Vagina (tissue), 2 donors: ENCODE results near the gene SFMBT2. TPM values are rescaled to one million over a fixed set of nuclear protein-coding genes. Genes with fewer than 3 reads are reported as not detected.

Experiments
- DNase-seq, 2 donors: peaks; one replicate each; pipeline ENCODE4 v3.0.0-alpha.2; 2017; ENCODE audit errors: extremely low spot score in 2 of 2
- H3K27ac ChIP-seq: fragments of 200-600 bp; sonication (generic); one replicate; pipeline ENCODE4 v1.5.1; 2019
- H3K27me3 ChIP-seq: fragments of 200-600 bp; sonication (generic); one replicate; pipeline ENCODE4 v1.5.1; 2019
- H3K36me3 ChIP-seq, 2 donors: fragments of 200-600 bp; sonication (generic); one replicate each; pipeline ENCODE4 v1.5.1; 2017 to 2019
- H3K4me1 ChIP-seq: fragments of 200-600 bp; sonication (generic); one replicate; pipeline ENCODE4 v1.5.1; 2019
- H3K4me3 ChIP-seq, 2 donors: fragments of 200-600 bp; sonication (generic); 1 replicate in 1 of 2; 2 replicates in 1 of 2; pipeline ENCODE4 v1.5.1; 2016 to 2019
- H3K9me3 ChIP-seq: fragments of 200-600 bp; sonication (generic); one replicate; pipeline ENCODE4 v1.5.1; 2019
- POLR2A ChIP-seq, 2 donors: fragments of 450-650 bp; IDR thresholded peaks; one replicate each; pipeline ENCODE4 v1.6.1; 2017; ENCODE audit warnings: antibody characterized with exemption in 2 of 2, mild to moderate bottlenecking in 2 of 2, moderate library complexity in 2 of 2
- POLR2AphosphoS5 ChIP-seq, 2 donors: sonication (generic); formaldehyde crosslinking; IDR thresholded peaks; one replicate each; pipeline ENCODE4 v1.9.0; 2017; ENCODE audit warnings: antibody characterized with exemption in 2 of 2, mild to moderate bottlenecking in 2 of 2, low read depth in 1 of 2; ENCODE audit not compliant: insufficient read depth in 1 of 2
- intact Hi-C: fragments of 100-400 bp; cut with DNase I; formaldehyde crosslinking; loops from one replicate; pipeline ENCODE4 v1.15.1; 2023
- small RNA-seq: library from RNA; depleted of rRNA; stranded (forward); fragments of <200 nt; gene quantifications from one replicate; pipeline ENCODE3, GENCODE V24; 2016
- total RNA-seq: library from RNA; depleted of rRNA; stranded (reverse); fragments of >200 nt; gene quantifications from one replicate; pipeline ENCODE4 v1.2.3, GENCODE V29; 2016
- TF ChIP-seq, protein P1 (sequence below), 3 experiments: fragments of 450-650 bp in 2 of 3; fragments of 200-600 bp in 1 of 3; sonication (generic) in 1 of 3; IDR thresholded peaks; one replicate each; pipeline ENCODE4 v1.5.1; 2017 to 2019; ENCODE audit warnings: antibody characterized with exemption in 3 of 3, mild to moderate bottlenecking in 2 of 3, moderate library complexity in 2 of 3

The SFMBT2 gene
- total RNA-seq, 1 donor from 2014 or later = 12.5 TPM

GRCh38 chr10:7117177-7117799 lies 293.5 kb downstream of the SFMBT2 start:
- H3K27me3 ChIP-seq = no peaks in the 10 kb centered on the region
- intact Hi-C loops = no loop called here
- no peak overlapping the region for H3K27ac ChIP-seq
- no peaks in the 10 kb centered on the region for H3K9me3 ChIP-seq
- no peak for DNase-seq
- H3K36me3 ChIP-seq = no peaks in the 10 kb centered on the region
- TF ChIP-seq, protein P1, sequence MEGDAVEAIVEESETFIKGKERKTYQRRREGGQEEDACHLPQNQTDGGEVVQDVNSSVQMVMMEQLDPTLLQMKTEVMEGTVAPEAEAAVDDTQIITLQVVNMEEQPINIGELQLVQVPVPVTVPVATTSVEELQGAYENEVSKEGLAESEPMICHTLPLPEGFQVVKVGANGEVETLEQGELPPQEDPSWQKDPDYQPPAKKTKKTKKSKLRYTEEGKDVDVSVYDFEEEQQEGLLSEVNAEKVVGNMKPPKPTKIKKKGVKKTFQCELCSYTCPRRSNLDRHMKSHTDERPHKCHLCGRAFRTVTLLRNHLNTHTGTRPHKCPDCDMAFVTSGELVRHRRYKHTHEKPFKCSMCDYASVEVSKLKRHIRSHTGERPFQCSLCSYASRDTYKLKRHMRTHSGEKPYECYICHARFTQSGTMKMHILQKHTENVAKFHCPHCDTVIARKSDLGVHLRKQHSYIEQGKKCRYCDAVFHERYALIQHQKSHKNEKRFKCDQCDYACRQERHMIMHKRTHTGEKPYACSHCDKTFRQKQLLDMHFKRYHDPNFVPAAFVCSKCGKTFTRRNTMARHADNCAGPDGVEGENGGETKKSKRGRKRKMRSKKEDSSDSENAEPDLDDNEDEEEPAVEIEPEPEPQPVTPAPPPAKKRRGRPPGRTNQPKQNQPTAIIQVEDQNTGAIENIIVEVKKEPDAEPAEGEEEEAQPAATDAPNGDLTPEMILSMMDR (IDR thresholded peaks at IDR 0.05) = no peak
- TF ChIP-seq POLR2A (IDR thresholded peaks at IDR 0.05) = no peak
- no peak for TF ChIP-seq POLR2AphosphoS5 (IDR thresholded peaks at IDR 0.05; ENCODE audit: insufficient read depth in 1 of 2, low read depth in 1 of 2)
- no peak overlapping the region for H3K4me3 ChIP-seq
- H3K4me1 ChIP-seq = no peaks in the 10 kb centered on the region

DNA sequence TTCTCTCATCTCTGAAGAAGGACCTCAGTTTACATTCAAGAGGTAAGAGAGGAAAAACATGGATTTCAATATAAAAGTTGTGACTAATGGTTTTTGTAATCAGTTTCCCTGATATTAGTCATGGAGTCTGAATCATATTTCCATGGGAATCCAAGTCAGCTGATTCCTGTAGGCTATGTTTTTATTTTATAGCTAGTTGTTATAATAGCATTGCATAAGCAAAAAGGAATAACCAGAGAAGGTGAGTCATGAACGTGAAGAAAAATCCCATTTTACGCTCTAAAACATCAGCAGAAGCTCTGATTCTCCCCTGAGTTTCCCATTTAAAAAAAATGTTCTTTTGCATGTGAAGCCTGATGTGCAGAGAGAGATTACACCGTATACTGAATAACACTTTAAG lies 299.3 kb downstream of the SFMBT2 start:
- no peaks in the 10 kb centered on the region for H3K4me1 ChIP-seq
- H3K4me3 ChIP-seq = no peak overlapping the region
- intact Hi-C loops = no loop called here
- no peak for DNase-seq
- TF ChIP-seq, protein P1 (IDR thresholded peaks at IDR 0.05) = no peak
- TF ChIP-seq POLR2A (IDR thresholded peaks at IDR 0.05) (no peak), POLR2AphosphoS5 (IDR thresholded peaks at IDR 0.05; ENCODE audit: insufficient read depth in 1 of 2, low read depth in 1 of 2) (no peak)
- no peaks in the 10 kb centered on the region for H3K36me3 ChIP-seq
- no peak overlapping the region for H3K27ac ChIP-seq
- H3K27me3 ChIP-seq = no peaks in the 10 kb centered on the region
- no peaks in the 10 kb centered on the region for H3K9me3 ChIP-seq

GRCh38 chr10:7111089-7111488 lies 299.7 kb downstream of the SFMBT2 start:
- Histone ChIP-seq H3K4me1 (no peaks in the 10 kb centered on the region), H3K4me3 (no peak overlapping the region), H3K36me3 (no peaks in the 10 kb centered on the region), H3K27ac (no peak overlapping the region), H3K9me3 (no peaks in the 10 kb centered on the region), H3K27me3 (no peaks in the 10 kb centered on the region)
- TF ChIP-seq POLR2A (IDR thresholded peaks at IDR 0.05) (no peak), POLR2AphosphoS5 (IDR thresholded peaks at IDR 0.05; ENCODE audit: insufficient read depth in 1 of 2, low read depth in 1 of 2) (no peak)
- TF ChIP-seq, protein P1 (IDR thresholded peaks at IDR 0.05) = no peak
- DNase-seq = no peak
- intact Hi-C loops = no loop called here

Small RNA genes within 50 kb of the gene (small RNA-seq; reads per million reads assigned to genes)
- gene AL590095.2 = not detected
- not detected for gene COX6CP17
